HG03439 (cell line): ENCODE measurements around the gene AFTPH.

Experiments used
- ATAC-seq: cut with Tn5 transposase; IDR thresholded peaks from one replicate; pipeline ENCODE4 v1.9.1; 2021; ENCODE audit warnings: mild to moderate bottlenecking, moderate library complexity; ENCODE audit not compliant: unreplicated experiment

AFTPH gene

GRCh38 chr2:64523666-64524603 lies at the start of gene AFTPH:
AFTPH (plus strand) TSS chr2:64524328; CDS start chr2:64551475, 27,147 bp downstream.
- ATAC-seq, result peak; percentile 84

GRCh38 chr2:64474636-64475035 lies 49.5 kb upstream of the AFTPH start:
- no peak for ATAC-seq

- ATAC-seq, result no peak
Observed at GRCh38 chr2:64477037-64477436, 47.1 kb upstream of the AFTPH start.

GRCh38 chr2:64477979-64478378 lies 46.1 kb upstream of the AFTPH start:
- no peak for ATAC-seq

GRCh38 chr2:64478502-64479230 lies 45.5 kb upstream of the AFTPH start:
- no peak for ATAC-seq

- no peak for ATAC-seq
Observed at GRCh38 chr2:64479259-64480117, 44.6 kb upstream of the AFTPH start.

GRCh38 chr2:64481665-64482064 lies 42.5 kb upstream of the AFTPH start:
- ATAC-seq, result no peak

- ATAC-seq, result no peak
Observed at GRCh38 chr2:64482243-64482642, 41.9 kb upstream of the AFTPH start.

- ATAC-seq, result no peak
Observed at GRCh38 chr2:64482765-64483504, 41.2 kb upstream of the AFTPH start.

- no peak for ATAC-seq
Observed at GRCh38 chr2:64485331-64485730, 38.8 kb upstream of the AFTPH start.

- ATAC-seq, result no peak
Observed at GRCh38 chr2:64485961-64486360, 38.2 kb upstream of the AFTPH start.

GRCh38 chr2:64487256-64488049 lies 36.7 kb upstream of the AFTPH start:
- ATAC-seq, result no peak

GRCh38 chr2:64488050-64488974 lies 35.8 kb upstream of the AFTPH start:
- ATAC-seq, result no peak

GRCh38 chr2:64489081-64489751 lies 34.9 kb upstream of the AFTPH start:
- no peak for ATAC-seq

GRCh38 chr2:64491426-64491825 lies 32.7 kb upstream of the AFTPH start:
- ATAC-seq, result no peak

GRCh38 chr2:64492272-64492671 lies 31.9 kb upstream of the AFTPH start:
- no peak for ATAC-seq

GRCh38 chr2:64492821-64493220 lies 31.3 kb upstream of the AFTPH start:
- ATAC-seq, result no peak

- ATAC-seq, result no peak
Observed at GRCh38 chr2:64493788-64494187, 30.3 kb upstream of the AFTPH start.
